Skeletal muscle cell (primary cell): ENCODE results near the gene MAK.
"Not testable (repeated sequence)": the region's sequence is repeated elsewhere in the genome, so short reads cannot be mapped to it uniquely, and the experiment has no call there.

Experiments used
- DNase-seq: peaks from one replicate; pipeline ENCODE4 v3.0.0-alpha.2; 2010; ENCODE audit warnings: low read depth
- H3K4me3 ChIP-seq: 2 replicates; pipeline ENCODE4 v1.5.1; 2011; ENCODE audit warnings: low read depth, mild to moderate bottlenecking, control low read depth, low read length, moderate library complexity

The MAK gene, protein sequence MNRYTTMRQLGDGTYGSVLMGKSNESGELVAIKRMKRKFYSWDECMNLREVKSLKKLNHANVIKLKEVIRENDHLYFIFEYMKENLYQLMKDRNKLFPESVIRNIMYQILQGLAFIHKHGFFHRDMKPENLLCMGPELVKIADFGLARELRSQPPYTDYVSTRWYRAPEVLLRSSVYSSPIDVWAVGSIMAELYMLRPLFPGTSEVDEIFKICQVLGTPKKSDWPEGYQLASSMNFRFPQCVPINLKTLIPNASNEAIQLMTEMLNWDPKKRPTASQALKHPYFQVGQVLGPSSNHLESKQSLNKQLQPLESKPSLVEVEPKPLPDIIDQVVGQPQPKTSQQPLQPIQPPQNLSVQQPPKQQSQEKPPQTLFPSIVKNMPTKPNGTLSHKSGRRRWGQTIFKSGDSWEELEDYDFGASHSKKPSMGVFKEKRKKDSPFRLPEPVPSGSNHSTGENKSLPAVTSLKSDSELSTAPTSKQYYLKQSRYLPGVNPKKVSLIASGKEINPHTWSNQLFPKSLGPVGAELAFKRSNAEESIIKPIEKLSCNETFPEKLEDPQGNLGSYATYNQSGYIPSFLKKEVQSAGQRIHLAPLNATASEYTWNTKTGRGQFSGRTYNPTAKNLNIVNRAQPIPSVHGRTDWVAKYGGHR

DNA sequence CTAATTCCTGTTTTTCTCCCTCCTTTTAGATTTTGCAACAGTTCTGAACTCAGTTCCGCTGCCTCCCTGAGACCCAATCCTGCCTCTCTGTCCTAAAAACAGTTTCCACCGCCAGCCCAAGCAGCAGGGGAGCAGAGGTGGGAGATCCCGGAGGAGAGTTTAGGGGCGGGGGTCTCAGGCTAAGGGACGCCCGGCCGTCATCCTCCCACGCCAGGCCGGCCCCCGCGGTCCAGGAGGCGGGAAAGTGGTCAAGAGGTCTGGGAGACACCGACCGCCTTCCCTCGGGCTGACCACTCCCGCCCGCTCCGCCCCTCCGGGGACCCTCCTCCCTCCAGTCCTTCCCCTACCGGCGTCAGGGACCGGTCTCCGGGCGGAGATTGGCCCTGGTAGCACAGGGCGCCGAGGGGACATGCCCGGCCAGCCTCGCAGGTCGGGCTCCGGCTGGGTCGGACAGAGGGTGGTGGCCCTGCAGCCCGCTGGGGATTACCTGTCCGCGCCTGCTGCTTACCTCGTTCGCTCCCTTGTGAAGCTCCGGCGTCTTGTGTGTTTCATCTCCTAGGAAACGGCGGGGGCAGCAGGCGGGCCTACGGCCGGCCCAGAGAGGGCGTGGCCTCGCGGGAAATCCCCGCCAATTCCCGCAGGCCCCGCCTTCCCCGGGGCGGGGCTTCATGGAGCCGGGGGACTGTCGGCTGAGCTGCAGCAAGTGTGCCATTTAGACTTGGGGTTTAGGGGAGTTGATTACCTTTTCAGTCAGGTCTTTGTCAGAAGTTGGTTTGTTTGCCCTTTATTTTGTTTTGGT, at the start of gene MAK:
Gene MAK (minus strand): TSS at position 545 of the 799 bp plus-strand sequence. CDS start 7,891 bp downstream, outside the sequence.
- peak within 1 kb of the TSS; percentile 73 for H3K4me3 ChIP-seq
- peak; percentile 22 for DNase-seq

DNA sequence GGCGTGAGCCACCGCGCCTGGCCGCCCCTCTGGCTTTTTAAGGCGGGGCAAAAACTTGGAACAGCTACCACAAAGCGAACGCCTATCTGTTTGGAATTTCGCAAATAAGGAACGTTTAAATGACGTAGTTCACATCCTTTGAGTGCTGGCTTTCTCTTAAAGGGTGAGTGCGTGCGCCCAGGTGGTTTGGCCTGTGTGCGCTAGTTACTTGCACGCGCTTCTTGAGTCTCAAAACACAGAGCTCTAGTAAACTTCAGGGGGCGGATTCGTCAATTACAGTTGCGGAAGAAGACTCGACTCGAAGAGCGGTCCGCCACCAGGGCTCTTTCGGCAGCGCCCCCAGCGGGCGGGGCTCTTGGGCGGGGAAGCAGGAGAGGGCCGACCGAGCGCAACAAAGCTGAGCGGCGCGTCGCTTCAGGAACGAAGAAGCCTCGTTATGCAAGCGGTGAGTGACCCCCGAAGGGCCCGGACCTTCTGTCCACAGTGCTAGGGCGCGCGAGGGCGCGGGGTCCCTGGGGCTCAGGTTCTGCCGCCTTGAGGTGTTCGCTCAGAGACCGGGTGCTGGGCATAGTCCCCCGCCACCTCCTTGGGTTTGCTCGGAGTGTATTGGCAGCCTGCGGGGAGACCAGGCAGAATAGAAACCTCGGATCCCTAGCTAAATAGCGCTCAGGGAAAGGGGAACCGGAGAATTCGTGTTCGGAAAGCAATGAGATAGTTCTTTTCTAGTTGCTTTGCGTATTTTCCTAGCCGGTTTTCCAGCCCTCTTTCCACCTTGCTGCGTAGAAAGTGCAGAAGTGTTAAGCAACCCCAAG, 48.6 kb upstream of the MAK start, which contains the start of gene SYCP2L:
Gene SYCP2L (plus strand): TSS at position 362 of the 812 bp plus-strand sequence. CDS start 75 bp downstream, at position 437.
- H3K4me3 ChIP-seq = peak within 1 kb of the TSS; percentile 42

DNA sequence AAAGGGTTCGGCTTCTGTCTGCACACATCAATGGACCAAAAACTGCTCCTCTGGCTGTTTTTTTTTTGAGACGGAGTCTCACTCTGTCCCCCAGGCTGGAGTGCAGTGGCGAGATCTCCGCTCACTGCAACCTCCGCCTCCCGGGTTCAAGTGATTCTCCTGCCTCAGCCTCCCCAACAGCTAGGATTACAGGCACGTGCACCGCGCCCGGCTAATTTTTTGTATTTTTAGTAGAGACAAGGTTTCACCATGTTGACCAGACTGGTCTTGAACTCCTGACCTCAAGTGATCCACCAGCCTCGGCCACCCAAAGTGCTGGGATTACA, 48.0 kb upstream of the MAK start:
- peak overlapping the region; percentile 42 for H3K4me3 ChIP-seq

More for the DNA sequence above, 48.6 kb upstream of the MAK start, which contains the start of gene SYCP2L:
- peak; percentile 20 for DNase-seq

DNA sequence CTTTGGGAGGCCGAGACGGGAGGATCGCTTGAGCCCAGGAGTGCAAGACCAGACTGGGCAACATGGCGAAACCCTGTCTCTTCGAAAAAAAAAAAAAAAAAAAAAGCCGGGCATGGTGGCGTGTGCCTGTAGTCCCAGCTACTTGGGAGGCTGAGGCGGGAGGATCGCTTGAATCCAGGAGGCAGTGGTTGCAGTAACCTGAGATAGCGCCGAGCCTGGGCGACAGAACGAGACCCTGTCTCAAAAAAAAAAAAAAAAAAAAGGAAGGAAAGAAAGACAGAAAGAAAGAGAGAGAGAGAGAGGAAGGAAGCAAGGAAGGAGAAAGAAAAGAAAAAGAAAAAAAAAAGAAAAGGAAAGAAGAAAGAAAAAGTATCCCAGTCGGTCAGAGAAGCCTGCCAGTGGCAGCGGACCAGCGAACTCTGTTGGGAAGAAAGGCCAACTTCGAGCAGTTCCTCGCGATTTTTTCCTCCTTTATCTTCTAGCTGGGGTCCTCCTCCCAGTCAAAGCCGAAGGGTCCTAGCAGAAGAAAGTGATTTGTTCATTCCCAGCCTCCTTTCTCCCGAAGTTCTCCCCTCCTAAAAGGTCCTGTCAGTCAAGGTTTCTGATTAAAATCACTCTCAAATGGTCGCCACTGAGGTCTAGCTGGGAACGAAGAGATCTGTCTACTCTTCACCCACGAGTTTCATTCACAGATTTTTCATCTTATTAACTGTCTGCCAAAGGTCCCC, 46.1 kb upstream of the MAK start:
- no peak overlapping the region for H3K4me3 ChIP-seq
- no peak for DNase-seq

More for the DNA sequence above, 48.0 kb upstream of the MAK start:
- DNase-seq = not testable (repeated sequence)

DNA sequence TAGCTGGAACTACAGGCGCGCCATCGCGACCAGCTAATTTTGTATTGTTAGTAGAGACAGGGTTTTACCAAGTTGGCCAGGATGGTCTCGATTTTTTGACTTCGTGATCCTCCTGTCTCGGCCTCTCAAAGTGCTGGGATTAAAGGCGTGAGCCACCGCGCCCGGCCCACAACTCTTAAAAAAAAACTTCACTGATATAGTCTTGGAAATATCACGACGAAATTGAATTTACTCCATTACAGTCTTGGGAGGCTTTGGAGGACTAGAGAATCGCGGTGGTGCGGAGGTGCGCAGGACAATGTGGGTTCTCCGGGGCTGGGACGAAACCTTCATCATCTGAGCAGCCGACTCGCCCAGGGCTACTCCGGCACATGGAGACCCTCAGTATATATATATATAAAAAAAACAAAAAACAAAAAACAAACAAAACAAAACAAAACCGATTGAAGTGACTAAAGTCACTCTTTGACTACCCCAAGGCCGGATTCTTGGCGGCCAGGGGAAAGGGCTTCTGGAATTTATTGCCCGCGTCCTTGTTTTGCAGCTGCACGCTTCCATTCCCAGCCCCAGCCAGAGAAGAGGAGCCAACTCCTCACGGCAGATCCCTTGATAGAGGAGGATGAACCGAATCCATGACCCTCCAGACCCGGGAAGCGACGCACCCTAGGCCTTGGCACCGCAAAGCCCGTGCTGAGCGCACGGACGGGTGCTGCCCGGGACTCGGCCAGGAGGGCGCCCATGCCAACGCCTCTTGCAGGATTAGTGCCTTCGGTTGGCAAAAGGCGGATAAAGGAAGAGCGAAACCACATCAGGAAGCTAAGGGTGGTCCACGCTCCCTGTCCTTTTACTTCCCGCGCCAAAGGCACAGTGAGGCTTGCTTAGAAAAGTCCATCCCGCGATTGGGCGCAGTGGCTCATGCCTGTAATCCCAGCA, 45.2 kb upstream of the MAK start:
- no peak for DNase-seq
- H3K4me3 ChIP-seq = no peak overlapping the region

DNA sequence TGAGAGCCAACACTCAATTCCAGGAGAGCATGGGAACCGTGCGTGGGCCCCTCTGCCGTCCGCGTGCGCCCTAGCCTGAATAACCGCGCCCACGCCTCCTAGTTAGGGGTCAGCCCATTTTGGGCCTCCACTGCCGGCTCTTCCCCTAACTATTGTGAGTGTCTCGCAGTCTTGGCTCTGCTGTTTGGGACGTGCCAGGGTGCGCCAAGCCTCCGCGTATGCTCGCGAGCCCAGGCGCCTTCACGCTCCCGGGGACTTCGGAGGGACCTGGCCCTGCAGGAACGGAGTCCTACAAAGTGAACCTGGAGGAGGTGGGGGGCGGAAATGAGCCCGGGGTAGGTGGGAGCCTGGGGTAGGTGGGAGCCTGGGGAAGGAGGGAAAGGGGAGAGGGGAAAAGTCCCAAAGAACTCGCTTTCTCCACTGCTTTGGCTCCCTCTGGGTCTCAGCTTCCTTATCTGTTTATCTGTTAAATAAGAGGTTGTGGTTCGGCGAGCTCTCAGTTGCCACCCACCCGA, 44.4 kb upstream of the MAK start:
- DNase-seq = no peak
- no peak overlapping the region for H3K4me3 ChIP-seq

DNA sequence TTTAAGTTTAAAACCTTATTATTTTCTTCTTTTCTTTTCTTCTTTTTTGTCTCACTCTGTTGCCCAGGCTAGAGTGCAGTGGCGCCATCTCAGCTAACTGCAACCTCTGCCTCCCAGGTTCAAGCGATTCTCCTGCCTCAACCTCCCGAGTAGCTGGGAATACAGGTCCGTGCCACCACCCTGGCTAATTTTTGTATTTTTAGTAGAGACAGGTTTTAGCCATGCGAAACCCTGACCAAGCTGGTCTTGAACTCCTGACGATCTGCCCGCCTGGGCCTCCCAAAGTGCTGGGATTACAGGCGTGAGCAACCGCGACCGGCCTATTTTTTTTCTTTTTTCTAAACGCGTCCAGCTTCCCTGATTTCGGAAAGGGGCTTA, 43.9 kb upstream of the MAK start:
- DNase-seq, H3K4me3 ChIP-seq: not testable (repeated sequence)

DNA sequence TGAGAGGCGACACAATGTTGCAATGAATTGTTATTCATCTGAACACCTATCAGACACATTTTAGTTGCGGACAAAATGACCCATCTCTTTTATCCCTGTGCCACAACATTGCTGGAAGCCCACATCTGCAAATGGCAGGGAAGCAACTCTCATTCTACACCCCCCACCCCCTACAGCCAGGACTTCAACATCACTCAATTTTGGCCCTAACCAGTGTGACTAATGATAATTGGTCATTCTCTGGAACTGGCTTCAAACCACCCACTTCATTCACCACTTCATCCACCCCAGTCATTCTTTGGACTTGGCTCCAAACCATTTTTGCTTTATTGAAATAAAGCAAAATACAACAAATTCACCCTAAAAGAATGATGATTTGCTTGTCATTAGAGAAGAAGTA, 42.0 kb upstream of the MAK start:
- no peak for DNase-seq
- H3K4me3 ChIP-seq = no peak overlapping the region

DNA sequence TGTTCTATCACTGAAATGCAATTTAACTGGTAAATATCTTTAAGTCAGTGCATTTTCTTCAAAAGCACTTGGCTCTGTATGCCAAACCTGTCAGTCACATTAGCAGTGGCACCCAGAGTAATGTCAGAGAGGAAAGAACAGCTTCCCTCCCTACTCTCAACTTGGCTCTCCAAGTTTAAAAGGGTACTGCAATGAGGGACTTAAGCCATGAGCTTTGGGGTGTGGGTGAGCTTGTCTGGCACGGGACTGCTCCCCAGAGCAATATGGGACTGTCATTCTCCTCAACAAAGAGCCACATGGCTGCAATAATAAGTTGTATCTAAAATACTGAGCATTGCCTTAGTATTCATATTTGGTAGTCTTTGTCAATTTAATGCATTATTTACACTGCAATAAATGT, 39.5 kb upstream of the MAK start:
- DNase-seq = no peak
- no peak overlapping the region for H3K4me3 ChIP-seq

DNA sequence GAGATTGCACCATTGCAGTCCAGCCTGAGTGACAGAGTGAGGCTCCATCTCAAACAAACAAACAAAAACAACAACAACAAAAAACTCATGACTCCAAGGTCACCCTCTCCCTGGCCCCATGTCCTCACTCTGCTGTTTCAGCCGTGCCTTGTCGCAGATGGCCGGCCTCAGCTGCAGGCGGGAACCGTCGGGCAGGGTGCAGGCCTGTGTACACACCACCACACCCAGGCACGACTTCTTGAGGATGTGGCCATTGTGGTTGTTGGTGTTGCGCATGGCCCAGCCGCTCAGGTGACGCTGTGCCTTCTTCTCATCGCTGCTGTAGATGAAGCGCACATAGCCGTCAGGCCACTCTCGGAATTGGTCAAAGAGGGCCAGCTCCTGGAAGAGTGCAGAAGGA, 38.7 kb upstream of the MAK start:
- DNase-seq = no peak
- no peak overlapping the region for H3K4me3 ChIP-seq

DNA sequence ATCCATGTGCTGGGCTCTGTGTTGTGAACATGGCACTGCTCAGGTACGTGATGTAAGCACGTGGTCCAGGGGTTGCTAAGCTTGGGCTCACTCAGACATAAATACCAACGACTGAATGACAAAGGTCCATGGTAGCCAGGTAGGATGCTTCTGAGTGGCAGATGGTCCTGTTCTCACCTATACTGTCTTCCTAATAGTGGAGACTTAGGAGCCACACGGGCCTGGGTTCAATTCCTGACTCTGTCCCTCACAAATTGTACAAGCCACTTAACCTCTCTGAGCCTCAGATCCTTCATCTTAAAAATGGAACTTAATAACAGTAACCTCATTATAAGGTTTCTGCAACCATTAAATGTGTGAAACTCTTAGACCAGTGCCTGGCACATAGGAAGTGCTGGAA, 36.7 kb upstream of the MAK start:
- H3K4me3 ChIP-seq = no peak overlapping the region
- no peak for DNase-seq

DNA sequence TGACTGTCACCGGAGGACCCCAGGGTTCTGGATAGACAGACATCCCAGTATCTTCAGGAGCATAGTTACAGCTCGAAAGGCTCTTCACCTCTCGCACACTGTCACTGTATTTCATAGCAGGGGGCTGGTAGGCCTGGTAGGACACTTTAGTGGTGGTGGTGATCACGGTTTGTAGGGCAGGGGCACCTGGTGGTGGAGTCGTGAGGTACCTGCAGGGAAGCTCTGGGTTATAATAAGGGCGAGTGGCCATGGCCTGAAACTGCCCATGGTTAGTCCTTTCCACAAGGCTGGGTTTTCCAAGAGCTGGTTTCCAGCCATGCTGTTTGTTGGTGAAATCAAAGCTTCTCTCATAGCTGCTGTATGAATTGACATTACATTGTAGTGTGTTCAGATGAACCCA, 35.9 kb upstream of the MAK start:
- no peak for DNase-seq
- H3K4me3 ChIP-seq = no peak overlapping the region

DNA sequence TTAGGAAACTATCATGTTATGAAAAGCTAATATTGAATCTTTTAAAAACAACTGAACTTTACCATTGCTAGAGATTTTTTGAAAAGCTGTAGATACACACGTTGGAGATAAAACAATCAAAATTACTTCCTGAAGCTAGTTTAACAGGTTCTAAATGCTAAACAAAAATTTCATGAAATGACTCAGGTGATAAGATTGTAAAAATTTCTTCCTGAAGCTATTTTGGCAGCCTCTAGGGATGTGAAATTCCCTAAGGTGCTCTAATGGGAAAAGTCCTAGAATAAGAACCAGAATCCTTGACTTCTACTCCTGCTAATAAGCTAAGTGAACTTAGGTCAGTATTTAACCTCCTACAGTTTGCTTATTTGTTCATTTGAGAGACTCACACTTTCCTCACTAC, 35.0 kb upstream of the MAK start:
- DNase-seq = no peak
- no peak overlapping the region for H3K4me3 ChIP-seq

DNA sequence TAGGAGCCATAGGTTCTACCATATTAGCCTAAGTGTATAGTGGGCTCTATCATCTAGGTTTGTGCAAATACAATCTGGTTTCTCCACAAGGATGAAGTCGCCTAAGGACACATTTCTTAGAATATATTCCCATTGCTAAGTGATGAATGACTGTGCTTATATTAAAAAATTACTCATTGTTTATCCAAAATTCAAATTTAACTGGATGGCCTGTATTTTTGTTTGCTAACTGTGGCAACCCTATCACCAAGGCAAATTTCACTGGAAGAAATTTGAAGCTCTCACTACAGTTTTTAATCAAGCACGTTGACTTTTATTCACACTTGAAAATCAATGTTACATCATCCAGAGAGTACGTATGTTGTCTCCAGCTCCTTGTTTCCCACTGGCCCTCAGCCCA, 29.6 kb upstream of the MAK start:
- no peak for DNase-seq
- H3K4me3 ChIP-seq = no peak overlapping the region

DNA sequence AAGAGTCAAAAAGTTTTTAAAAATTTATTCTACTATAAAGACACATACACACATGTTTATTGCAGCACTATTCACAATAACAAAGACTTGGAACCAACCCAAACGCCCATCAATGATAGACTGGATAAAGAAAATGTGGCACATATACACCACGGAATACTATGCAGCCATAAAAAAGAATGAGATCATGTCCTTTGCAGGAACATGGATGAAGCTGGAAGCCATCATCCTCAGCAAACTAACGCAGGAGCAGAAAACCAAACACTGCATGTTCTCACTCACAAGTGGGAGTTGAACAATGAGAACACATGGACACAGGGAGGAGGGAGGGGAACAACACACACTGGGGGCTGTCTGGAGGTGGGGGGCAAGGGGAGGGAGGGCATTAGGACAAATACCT, 28.4 kb upstream of the MAK start:
- not testable (repeated sequence) for DNase-seq, H3K4me3 ChIP-seq

DNA sequence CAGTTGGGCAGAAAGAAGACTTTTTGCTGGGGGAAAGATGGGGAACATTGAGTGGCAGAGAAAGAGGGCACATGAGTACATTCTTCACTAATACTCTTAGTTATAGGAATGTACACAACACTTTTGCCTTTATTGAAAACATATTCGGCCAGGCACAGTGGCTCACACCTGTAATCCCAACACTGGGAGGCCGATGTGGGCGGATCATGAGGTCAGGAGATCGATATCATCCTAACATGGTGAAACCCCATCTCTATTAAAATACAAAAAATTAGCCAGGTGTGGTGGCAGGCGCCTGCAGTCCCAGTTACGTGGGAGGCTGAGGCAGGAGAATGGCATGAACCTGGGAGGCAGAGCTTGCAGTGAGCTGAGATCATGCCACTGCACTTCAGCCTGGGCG, 24.7 kb upstream of the MAK start:
- not testable (repeated sequence) for H3K4me3 ChIP-seq, DNase-seq

DNA sequence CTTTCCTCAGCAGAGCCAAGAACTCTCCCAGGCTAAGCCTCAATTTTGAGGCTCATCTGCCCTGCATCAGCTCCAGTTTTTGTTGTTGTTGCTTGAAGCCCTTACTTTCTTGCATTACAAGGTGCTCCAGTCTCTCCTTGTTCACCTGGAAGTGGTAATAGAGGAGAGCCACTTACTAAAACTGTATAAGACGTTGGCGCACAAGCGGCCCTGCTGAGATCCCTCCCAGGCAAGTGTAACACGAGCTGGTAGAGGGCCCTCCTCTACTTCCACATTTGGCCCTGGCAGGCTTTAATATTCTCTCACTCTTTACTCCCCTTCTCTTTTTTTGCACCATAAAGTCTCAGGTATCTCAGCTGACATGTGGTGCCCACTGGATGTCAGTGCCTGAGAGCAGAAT, 24.0 kb upstream of the MAK start:
- H3K4me3 ChIP-seq = no peak overlapping the region
- no peak for DNase-seq

DNA sequence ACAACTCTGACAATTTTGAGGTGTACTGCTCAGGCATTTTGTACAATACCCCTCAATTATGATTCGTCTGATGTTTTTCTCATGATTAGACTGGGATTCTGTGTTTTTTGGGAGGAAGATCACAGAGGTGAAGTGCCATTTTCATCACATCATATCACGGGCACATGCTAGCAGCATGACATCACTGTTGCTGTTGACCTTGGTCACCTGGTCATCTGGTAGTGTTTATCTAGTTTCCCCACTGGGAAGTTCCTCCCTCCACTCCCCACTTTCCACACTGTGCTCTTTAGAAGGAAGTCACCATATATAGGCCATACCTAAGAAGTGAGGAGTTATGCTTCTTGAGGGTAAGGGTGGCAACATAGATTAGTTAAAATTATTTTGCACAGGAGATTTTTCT, 22.7 kb upstream of the MAK start:
- DNase-seq = no peak
- no peak overlapping the region for H3K4me3 ChIP-seq
